PC-9 (cell line): ENCODE measurements around the gene ATCAY.

Experiments
- EZH2 ChIP-seq: fragments of 200-600 bp; sonication (generic); IDR thresholded peaks from 2 replicates; pipeline ENCODE4 v1.8.0; 2017; ENCODE audit warnings: antibody characterized with exemption, low read depth
- TF ChIP-seq, protein P1 (sequence below): fragments of 200-600 bp; sonication (generic); conservative IDR thresholded peaks from 2 replicates; pipeline ENCODE4 v1.6.1; 2017; ENCODE audit warnings: mixed run types, antibody characterized with exemption, mild to moderate bottlenecking, moderate library complexity

DNA sequence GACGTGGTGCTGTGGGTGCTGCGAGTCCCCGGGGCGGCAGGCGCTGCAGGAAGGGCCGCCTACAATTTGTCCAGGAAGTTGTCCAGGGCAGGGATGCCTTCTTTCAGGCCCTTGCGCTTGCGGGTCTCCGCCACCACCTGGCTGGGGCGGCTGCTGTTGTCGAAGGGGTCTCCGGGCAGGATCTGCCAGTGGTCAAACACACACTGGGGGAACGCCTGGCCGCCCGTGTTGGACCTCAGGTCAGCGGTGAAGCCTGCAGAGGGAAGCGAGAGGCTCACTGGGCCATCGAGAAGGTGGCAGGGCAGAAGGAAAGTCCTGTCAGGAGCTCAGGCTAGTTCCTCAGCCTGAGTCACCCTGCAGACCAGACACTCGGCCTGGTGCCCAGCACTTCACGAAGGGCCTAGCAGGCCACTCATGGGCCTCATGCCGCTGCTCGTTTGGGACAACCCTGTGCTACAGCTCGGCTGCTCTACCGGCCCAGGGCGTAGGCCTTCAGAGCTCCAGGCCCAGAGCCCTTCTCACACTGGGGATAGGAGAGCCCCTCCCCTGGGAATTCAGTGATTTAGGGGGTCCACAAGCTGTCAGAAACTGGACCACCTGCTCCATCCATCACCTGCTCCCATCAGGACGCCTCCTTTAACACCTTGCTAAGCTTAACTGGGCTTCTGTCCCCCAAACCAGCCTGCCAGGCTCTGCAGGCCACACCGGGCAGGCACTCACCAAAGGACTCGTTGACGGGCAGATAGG lies 96.2 kb downstream of the ATCAY start:
- TF ChIP-seq, protein P1, sequence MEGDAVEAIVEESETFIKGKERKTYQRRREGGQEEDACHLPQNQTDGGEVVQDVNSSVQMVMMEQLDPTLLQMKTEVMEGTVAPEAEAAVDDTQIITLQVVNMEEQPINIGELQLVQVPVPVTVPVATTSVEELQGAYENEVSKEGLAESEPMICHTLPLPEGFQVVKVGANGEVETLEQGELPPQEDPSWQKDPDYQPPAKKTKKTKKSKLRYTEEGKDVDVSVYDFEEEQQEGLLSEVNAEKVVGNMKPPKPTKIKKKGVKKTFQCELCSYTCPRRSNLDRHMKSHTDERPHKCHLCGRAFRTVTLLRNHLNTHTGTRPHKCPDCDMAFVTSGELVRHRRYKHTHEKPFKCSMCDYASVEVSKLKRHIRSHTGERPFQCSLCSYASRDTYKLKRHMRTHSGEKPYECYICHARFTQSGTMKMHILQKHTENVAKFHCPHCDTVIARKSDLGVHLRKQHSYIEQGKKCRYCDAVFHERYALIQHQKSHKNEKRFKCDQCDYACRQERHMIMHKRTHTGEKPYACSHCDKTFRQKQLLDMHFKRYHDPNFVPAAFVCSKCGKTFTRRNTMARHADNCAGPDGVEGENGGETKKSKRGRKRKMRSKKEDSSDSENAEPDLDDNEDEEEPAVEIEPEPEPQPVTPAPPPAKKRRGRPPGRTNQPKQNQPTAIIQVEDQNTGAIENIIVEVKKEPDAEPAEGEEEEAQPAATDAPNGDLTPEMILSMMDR, result no peak
- TF ChIP-seq EZH2, result no peak
